HG03103 (cell line): Measurements from ENCODE around the gene SLC1A2.
"Not testable (repeated sequence)": the region's sequence is repeated elsewhere in the genome, so short reads cannot be mapped to it uniquely, and the experiment has no call there.

Experiments
- ATAC-seq: cut with Tn5 transposase; IDR thresholded peaks from one replicate; pipeline ENCODE4 v1.9.1; 2021; ENCODE audit warnings: low read depth; ENCODE audit not compliant: unreplicated experiment

Gene SLC1A2

DNA sequence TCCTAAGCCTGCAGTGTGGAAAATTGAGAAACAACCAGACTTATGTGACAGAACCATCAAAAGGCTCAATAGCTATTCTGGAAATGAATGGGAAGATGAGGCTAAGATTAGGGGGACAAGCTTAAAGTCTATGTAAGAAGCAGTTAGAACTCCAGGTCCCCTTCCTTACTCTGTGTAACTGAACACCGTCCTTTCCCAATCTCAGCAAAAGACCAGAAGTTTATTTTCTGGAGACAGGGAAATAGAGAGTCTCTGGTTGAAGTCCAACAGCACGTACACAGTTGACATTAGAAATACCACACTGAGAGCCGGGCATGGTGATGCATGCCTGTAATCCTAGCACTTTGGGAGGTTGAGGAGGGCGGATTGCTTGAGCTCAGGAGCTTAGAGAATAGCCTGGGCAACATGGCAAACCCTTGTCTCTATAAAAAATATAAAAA is 186.4 kb downstream of the SLC1A2 start:
- no peak for ATAC-seq

DNA sequence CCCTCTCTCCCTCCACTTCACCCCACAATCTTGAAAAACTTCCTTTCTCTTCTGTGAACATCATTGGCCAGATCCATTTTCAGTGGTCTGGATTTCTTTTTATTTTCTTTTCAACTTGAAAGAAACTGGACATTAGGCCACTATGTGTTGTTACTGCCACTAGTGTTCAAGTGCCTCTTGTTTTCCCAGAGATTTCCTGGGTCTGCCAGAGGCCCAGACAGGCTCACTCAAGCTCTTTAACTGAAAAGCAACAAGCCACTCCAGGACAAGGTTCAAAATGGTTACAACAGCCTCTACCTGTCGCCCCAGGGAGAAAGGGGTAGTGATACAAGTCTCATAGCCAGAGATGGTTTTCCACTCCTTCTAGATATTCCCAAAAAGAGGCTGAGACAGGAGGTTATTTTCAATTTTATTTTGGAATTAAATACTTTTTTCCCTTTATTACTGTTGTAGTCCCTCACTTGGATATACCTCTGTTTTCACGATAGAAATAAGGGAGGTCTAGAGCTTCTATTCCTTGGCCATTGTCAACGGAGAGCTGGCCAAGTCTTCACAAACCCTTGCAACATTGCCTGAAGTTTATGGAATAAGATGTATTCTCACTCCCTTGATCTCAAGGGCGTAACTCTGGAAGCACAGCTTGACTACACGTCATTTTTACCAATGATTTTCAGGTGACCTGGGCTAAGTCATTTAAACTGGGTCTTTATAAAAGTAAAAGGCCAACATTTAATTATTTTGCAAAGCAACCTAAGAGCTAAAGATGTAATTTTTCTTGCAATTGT is 188.1 kb downstream of the SLC1A2 start:
- no peak for ATAC-seq

DNA sequence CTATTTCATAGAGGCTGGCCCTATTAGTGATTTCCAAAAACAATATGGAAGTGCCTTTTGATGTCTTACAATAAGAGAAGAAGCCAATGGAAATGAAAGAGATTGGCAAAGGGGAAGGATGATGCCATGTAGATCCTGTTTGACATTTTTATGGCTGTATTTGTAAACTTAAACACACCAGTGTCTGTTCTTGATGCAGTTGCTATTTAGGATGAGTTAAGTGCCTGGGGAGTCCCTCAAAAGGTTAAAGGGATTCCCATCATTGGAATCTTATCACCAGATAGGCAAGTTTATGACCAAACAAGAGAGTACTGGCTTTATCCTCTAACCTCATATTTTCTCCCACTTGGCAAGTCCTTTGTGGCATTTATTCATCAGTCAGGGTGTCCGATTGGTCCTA is 189.0 kb downstream of the SLC1A2 start:
- ATAC-seq = no peak

DNA sequence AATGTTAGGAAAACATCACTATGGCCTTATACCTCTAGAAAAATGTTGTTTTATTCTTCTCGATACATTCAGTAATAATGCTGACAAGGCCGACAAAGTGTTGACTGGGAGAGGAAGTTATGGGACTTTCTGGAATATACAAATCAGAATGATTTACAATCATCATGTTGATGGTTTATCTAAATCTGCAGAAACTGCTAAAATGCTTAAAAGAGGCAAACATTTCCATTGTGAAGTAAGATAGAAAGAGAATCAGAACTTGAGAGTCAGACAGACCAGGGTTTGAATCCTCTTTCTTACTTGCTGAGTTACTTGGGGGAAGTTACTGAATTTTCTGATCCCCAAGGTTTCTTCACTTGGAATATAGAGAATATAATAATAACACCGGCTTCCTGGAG is 191.0 kb downstream of the SLC1A2 start:
- no peak for ATAC-seq

DNA sequence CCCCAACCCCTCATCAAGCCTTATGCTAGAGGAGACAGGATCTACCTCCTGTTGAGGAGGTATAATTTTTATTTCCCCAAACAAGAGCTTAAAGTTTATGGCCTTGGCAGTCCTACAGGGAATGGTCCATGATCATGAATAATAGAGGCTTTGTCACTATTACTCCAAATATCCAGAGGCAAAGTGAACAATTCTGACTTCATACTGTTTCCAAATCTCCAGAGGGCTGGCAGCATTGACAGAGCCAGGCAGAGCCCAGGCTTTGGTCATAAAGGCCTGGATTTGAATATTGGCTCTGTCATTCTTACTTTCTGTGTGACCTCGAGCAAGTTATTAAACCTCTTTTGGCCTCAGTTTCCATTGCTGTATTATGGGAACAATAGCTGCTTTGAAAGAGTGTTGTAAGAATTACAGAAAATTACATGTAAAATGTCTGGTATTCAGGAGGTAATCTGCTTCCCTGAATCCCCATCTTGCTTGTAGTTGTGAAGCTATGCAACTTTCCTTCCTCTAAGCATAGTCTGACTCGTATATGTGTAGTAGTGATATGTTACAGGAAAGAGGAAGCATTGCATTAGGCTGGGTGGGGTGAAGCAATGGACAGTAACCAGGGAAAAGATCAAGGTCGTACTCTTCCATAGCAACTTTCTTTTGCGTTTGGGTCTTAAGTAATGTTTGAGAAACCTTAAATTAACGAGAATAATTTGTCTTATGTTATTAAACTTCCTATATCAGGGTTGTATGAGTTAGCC is 191.6 kb downstream of the SLC1A2 start:
- no peak for ATAC-seq

DNA sequence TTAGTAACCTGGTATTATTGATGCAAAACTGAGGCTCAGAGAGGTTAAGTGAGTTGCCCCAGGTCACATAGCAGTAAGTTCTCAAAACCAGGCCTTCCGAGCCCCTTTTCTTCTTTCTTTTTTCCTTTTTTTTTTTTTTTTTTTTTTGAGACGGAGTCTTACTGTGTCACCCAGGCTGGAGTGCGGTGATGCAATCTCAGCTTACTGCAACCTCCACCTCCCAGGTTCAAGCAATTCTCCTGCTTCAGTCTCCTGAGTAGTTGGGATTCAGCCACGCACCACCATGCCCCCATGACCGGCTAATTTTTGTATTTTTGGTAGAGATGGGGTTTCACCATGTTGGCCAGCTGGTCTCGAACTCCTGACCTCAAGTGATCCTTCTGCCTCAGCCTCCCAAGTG is 192.6 kb downstream of the SLC1A2 start:
- not testable (repeated sequence) for ATAC-seq

DNA sequence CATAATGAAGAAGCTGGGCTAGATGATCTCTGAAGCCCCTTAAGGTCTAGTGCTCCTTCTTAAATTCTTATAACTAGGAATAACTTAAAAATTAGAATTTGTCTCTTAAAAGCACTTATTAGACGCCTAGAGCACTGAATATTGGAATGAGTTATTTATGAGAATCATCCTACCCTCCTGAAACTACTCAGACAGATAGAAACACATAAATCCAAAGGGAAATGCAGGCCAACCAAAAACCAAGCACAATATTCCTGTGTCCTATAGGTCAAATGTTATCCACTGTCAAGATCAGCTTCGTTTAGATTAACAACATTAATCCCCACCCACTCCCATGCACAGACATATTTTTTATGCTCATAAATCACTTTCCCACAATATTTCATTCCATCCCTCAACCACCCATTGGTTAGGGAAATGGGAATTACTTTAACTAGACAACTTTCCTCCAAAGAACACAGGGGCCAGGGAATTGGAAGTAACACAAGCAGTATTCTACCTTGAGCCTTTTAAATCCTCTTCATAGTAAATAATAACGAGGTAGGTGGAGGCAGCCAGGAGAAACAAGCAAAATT is 193.3 kb downstream of the SLC1A2 start:
- ATAC-seq = no peak

DNA sequence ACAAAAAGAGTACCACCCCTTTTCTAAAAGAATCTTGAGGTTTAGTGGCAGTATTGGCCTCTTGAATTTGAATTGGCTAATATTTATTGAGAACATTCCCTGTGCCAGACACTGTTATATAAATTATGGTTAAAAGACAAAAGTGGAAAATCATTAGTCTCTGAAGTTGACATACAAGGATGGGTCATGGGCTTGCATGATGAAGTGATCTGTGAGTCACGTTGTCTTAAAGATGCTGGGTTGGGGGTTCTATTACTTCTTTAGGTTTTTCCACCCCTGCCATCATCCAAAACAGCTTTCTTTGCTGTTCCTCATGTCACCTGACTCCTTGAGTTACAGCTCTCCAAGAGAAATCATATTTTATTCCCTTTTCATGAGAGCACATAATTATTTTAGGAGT is 195.4 kb downstream of the SLC1A2 start:
- no peak for ATAC-seq

DNA sequence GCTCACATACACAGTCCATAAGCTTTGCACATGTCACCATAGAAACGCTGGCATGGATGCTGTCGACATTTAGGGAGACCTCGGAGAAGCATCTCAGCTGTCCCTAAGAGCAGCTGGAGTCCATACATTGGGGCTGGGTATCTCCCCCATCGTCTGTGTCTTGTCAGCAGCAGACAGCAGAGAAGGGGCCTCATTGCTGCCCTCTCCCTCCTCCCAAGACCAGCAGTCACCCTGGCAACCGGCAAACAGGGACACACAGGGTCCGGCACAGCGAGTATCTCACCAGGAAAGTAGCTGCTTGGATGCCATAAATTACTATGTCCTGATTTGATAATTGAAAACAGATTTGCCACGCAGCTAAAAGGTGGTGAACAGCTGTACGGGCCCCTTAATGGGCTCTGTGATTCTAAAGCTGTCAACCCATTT is 196.0 kb downstream of the SLC1A2 start:
- no peak for ATAC-seq

DNA sequence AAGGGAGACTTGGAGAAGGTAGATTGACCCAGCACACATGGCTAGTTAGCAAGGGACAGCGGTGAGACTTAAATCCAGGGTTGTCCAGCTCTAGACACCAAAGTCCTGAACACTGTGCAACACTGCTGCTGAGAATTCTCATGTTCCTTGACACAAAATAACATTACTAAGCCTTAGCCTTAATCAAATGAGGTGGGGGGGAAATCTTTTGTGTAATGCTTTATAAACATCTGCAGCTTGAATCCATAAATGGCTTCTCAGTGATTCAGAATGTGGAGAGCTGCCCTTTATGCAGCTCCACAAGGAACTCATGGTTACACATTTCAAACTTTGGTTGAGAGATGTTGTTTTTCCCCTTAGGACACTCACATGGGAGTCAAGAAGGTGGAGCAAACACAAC is 200.4 kb downstream of the SLC1A2 start:
- ATAC-seq = no peak

DNA sequence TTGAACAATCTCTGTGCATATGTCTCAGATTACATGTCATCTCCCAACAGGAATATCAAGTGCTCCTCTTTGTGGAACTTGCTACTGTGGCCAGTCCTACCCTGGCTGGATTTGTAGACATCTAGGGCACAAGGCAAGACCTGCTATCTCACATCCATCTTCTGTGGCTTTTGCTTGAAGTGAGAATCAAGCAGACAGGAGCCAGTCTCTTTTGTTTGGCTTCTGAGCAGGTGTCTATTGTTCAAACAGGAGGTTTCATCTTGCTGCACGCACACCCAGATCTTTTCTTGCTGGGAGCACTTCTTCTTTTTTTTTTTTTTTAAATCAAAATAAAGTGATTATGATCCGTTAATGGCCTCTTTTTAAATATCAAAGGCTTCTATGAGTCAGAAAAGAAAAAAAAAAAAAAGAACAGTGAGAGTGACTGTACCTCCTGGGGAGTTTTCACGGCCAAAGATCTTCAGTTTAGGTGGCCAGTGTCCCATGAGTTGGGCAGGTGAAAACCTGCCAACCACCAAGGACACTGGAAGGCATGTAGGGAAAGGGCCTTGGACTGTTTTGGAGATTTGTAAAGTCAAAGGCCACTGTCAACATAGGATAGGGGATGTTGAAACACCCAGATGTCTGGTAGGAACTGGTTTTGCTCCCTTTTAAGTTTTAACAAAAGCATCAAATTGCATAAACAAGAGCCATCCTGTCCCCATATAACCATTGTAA is 202.2 kb downstream of the SLC1A2 start:
- no peak for ATAC-seq

DNA sequence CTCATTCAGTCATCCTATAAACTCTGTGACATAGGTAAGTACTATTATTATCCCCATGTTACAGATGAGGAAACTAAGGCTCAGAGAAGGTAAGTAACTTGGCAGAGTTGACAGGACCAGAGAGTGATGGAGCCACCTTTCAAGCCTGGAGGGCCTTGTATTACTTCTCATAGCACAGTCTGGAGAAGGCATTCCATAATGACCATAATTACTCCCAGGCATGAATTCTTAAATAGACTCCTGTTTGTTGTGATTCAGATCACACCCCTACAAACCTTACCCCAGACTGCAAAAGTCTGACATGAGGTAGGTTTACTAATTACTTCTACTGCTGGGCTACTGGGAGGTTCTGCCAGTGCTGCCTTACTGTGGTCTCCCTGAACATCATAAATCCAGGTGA is 203.4 kb downstream of the SLC1A2 start:
- no peak for ATAC-seq

DNA sequence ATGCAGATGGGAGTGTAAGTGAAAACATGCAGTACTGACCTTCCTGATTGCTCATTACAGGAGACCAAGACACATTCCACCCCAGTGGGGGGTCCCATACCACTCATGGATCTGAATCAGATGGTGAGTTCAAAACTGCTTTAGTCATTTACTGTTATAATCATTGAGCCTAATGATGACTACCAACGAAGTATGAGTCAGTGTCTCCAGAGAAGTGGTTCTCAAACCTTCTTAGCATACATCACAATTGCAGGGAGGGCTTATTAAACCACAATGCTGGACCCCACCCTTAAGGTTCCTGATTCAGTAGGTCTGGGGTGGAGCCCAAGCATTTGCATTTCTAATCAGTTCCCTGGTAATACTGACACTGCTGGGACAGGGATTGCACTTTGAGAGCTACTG is 204.6 kb downstream of the SLC1A2 start:
- ATAC-seq = no peak

DNA sequence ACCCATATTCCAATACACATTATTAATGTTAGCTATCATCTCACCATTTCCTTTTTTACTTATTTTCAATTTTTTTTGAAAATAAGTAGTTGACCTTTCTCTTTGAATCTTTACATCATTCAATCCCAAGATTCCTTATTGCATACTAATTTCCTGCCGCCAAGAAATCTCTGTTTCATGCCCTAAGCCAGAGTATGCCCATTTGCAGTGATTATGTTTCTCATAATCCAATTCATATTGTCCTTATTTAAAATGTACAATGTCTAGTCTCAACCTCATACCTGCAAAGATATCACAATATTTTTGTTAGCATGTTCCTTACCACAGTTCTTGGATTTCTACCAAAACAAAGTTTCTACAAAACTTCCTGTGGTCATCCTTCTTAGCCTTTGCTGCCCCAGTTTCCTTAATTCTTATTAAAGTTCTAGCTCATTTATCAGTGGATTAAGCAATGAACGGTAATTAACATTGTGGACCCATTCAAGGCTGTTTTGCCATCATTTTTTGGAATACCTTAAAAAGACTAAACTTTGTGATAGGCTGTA is 205.1 kb downstream of the SLC1A2 start:
- no peak for ATAC-seq

DNA sequence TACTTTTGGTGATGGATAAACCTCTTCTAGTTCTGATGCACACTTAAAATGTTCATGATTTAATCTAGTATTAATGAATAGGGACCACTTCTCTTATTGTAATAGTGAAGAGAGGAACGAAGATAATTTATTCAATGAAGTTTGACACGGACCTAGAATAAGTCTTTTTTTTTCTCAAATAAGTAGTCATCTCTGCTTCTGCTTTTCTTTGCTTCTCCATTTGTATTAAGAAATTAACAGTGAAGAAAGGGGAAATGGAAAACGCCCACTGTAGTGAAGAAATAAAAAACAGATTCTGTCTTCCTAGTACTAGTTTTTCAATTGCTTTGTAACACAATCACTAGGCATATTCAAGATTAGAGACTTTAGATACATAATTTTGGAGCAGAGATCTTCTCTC is 207.4 kb downstream of the SLC1A2 start:
- ATAC-seq = no peak

DNA sequence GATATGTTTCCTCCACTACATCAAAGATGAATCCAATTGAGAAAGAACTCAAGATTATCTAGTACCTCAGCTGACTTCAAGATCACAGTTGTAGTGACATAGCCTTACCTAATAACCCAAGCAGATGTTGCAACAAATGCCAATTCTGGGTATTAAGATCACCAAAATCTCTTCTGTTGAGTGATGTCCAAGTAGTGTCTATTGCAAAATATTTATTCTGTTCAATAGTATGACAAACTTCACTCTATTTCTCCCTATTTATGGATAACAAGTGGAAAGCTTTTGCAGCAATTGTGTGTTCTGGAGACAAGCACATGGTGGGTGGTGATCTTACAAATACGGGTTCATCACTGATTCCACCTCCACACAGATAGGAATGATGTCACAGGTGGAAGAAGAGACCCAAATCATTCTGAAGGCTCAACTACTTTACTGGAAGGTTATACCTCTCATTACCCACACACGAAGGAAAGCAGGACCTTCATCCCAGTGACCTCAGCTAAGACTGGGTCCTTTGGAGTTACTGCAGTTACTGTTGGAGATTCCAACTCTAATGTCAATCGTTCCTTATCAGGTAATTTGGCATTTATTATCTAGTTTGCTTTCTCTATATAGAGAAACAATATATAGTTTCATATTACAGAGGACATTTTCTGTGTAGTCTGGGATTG is 208.3 kb downstream of the SLC1A2 start:
- no peak for ATAC-seq

DNA sequence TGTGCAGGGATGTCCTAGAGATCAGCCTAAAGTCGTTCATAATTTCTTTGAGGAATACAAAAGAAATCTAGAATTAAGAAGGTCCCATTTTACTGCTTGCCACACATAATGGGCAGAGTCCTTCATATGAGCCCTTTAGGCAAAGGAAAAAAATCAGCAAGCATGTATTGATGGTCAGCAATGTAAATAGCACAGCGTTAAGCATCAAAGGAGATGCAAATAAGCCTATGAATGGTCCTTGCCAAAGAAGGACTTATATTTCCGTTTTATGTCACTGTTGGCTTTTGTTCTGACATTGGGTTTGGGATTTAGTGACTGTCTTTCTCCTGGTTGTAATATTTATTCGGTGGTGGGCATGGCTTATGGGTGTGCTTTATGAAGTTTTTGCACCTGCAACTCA is 210.6 kb downstream of the SLC1A2 start:
- no peak for ATAC-seq

DNA sequence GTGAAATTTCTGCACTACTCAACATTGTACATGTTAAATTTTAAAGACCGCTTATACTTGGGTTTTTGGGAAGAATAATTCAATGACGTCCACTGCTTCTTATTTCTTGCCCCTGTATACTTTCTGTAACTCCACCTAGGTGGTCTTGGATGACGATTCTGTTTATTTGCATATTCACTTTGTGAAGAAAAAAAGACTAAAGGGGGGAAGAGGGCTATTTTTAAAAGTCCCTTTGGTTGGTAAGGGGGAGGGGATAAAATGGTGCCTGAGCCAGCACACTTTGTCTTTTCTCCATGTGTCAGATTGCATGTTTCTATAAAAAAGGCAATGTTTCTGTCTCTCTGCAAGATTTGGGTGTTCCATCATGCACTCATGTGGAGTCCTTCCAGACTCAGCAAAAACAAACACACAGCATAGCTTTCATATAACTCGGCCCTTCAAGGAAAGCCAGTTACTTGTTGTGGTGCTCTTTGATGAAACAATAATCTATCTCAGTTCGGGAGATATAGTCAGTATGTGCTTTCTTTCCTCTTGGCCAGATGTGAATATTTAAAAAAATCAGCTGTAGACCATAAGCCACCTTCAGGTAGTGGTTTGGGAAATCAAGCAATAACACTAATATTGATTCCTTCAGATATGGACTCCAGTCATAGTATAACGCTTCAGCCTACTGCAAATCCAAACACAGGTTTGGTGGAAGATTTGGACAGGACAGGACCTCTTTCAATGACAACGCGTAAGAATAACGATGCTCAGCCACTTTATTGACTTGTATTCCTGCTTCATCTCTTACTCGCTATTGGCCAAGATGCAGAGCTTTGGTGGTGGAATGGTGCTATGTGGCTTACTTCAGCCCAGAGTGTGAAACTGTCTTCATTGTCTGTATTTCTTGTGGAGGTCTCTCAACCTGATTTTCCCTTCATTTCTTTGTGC is 211.6 kb downstream of the SLC1A2 start:
- no peak for ATAC-seq

DNA sequence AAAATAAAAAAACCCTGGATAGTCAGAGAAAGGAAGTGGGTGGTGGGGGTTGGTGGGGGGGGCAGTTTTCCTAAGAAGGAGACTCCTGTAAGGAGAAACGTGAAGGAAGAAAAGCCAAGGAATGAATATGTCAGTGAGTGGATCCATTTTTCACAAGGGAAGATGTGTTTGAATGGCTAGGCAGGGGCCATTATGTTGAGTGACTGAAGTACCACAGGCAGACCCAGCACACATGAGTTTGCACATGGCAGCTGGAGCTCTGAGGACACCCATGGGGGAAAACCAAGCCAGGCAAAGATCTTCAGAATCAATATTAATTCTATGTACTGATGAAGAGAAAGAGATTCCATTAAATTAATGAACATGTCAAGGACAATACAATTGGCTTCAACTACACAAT is 212.7 kb downstream of the SLC1A2 start:
- ATAC-seq = no peak
